H9 (cell line): ENCODE measurements around the gene CDCP1. TPM values are rescaled to one million over a fixed set of nuclear protein-coding genes. Genes with fewer than 3 reads are reported as not detected.

Experiments
- DNase-seq: peaks from one replicate; pipeline ENCODE4 v3.0.0-alpha.2; 2017
- H2AFZ ChIP-seq: one replicate; pipeline ENCODE4 v1.6.1; 2013; ENCODE audit warnings: mild to moderate bottlenecking, low read length, control low read depth, moderate library complexity
- H2AK5ac ChIP-seq: 2 replicates; pipeline ENCODE4 v1.6.1; 2013; ENCODE audit warnings: low read length, control low read depth, mixed read lengths; ENCODE audit not compliant: insufficient read length
- H2BK120ac ChIP-seq: one replicate; pipeline ENCODE4 v1.6.1; 2013; ENCODE audit warnings: low read depth, mild to moderate bottlenecking, low read length, control low read depth, inconsistent platforms; ENCODE audit not compliant: poor library complexity, severe bottlenecking
- H2BK12ac ChIP-seq: 2 replicates; pipeline ENCODE4 v1.6.1; 2013; ENCODE audit warnings: low read length, control low read depth, mixed read lengths, low read depth; ENCODE audit not compliant: insufficient read length
- H2BK15ac ChIP-seq: 2 replicates; pipeline ENCODE4 v1.6.1; 2013; ENCODE audit warnings: low read depth, low read length, control low read depth
- H2BK20ac ChIP-seq: one replicate; pipeline ENCODE4 v1.6.1; 2013; ENCODE audit warnings: low read depth, mild to moderate bottlenecking, low read length, control low read depth, inconsistent platforms; ENCODE audit not compliant: poor library complexity, severe bottlenecking
- H2BK5ac ChIP-seq: 2 replicates; pipeline ENCODE4 v1.6.1; 2013; ENCODE audit warnings: low read length, control low read depth, mixed read lengths; ENCODE audit not compliant: insufficient read length
- H3K14ac ChIP-seq: 2 replicates; pipeline ENCODE4 v1.6.1; 2013; ENCODE audit warnings: low read length, control low read depth; ENCODE audit not compliant: insufficient read depth
- H3K18ac ChIP-seq: 2 replicates; pipeline ENCODE4 v1.6.1; 2013; ENCODE audit warnings: low read depth, mild to moderate bottlenecking, mixed read lengths, low read length, control low read depth; ENCODE audit not compliant: insufficient read length
- H3K23ac ChIP-seq: 2 replicates; pipeline ENCODE4 v1.6.1; 2013; ENCODE audit warnings: low read length, control low read depth, mixed read lengths, low read depth; ENCODE audit not compliant: insufficient read length
- H3K23me2 ChIP-seq: 2 replicates; pipeline ENCODE4 v1.6.1; 2013; ENCODE audit warnings: low read depth, mild to moderate bottlenecking, mixed read lengths, low read length, control low read depth; ENCODE audit not compliant: insufficient read length, poor library complexity, severe bottlenecking
- H3K27ac ChIP-seq: 2 replicates; pipeline ENCODE4 v1.5.1; 2013; ENCODE audit warnings: low read length, control low read depth, mixed read lengths, low read depth; ENCODE audit not compliant: insufficient read length
- H3K27me3 ChIP-seq: 2 replicates; pipeline ENCODE4 v1.6.1; 2013; ENCODE audit warnings: low read length, control low read depth, inconsistent platforms; ENCODE audit not compliant: insufficient read depth
- H3K4ac ChIP-seq: 2 replicates; pipeline ENCODE4 v1.6.1; 2013; ENCODE audit warnings: low read depth, mild to moderate bottlenecking, control low read depth, inconsistent platforms, low read length, moderate library complexity
- H3K4me1 ChIP-seq: 2 replicates; pipeline ENCODE4 v1.6.1; 2013; ENCODE audit warnings: low read length, control low read depth, inconsistent platforms; ENCODE audit not compliant: insufficient read depth
- H3K4me2 ChIP-seq: 2 replicates; pipeline ENCODE4 v1.6.1; 2013; ENCODE audit warnings: low read length, control low read depth, mixed read lengths; ENCODE audit not compliant: insufficient read length, insufficient read depth
- H3K56ac ChIP-seq: 2 replicates; pipeline ENCODE4 v1.6.1; 2013; ENCODE audit warnings: low read depth, mild to moderate bottlenecking, mixed read lengths, low read length, control low read depth; ENCODE audit not compliant: insufficient read length
- H3K79me1 ChIP-seq: 2 replicates; pipeline ENCODE4 v1.6.1; 2013; ENCODE audit warnings: low read depth, mild to moderate bottlenecking, moderate library complexity, low read length, control low read depth, inconsistent platforms; ENCODE audit not compliant: insufficient read depth, poor library complexity, severe bottlenecking
- H3K79me2 ChIP-seq: 2 replicates; pipeline ENCODE4 v1.6.1; 2013; ENCODE audit warnings: low read length, control low read depth, inconsistent platforms; ENCODE audit not compliant: insufficient read depth
- H3K9ac ChIP-seq: 2 replicates; pipeline ENCODE4 v1.6.1; 2013; ENCODE audit warnings: low read length, control low read depth, mixed read lengths; ENCODE audit not compliant: insufficient read length; ENCODE audit errors: extremely low read depth
- H3K9me3 ChIP-seq: one replicate; pipeline ENCODE4 v1.6.1; 2013; ENCODE audit warnings: low read depth, low read length, inconsistent platforms; ENCODE audit not compliant: control insufficient read depth
- H3T11ph ChIP-seq: one replicate; pipeline ENCODE4 v1.6.1; 2013; ENCODE audit warnings: mild to moderate bottlenecking, low read length, control low read depth, inconsistent platforms
- H4K20me1 ChIP-seq: one replicate; pipeline ENCODE4 v1.6.1; 2013; ENCODE audit not compliant: control insufficient read depth, insufficient read length, insufficient read depth
- H4K5ac ChIP-seq: 2 replicates; pipeline ENCODE4 v1.6.1; 2013; ENCODE audit warnings: low read depth, mild to moderate bottlenecking, mixed read lengths, low read length, control low read depth; ENCODE audit not compliant: insufficient read length
- H4K8ac ChIP-seq: replicated peaks from 2 replicates; pipeline ENCODE4 v1.6.1; 2013; ENCODE audit warnings: low read length, control low read depth, mixed read lengths, low read depth; ENCODE audit not compliant: insufficient read length
- H4K91ac ChIP-seq: 2 replicates; pipeline ENCODE4 v1.6.1; 2013; ENCODE audit warnings: low read depth, mild to moderate bottlenecking, moderate library complexity, mixed read lengths, low read length, control low read depth; ENCODE audit not compliant: insufficient read length
- H3K27ac Mint-ChIP-seq, 3 experiments: 2 replicates in 2 of 3; 3 replicates in 1 of 3; pipeline ENCODE4 v1.8.0; 2020 to 2021; ENCODE audit warnings: mixed read lengths in 3 of 3, mild to moderate bottlenecking in 1 of 3, moderate library complexity in 1 of 3
- H3K27me3 Mint-ChIP-seq: 2 replicates; pipeline ENCODE4 v1.8.0; 2021; ENCODE audit warnings: low read depth, mild to moderate bottlenecking, moderate library complexity, mixed read lengths
- H3K36me3 Mint-ChIP-seq, 3 experiments: 2 replicates in 2 of 3; 3 replicates in 1 of 3; pipeline ENCODE4 v1.8.0; 2020 to 2021; ENCODE audit warnings: low read depth in 3 of 3, mixed read lengths in 3 of 3; ENCODE audit not compliant: insufficient read depth in 1 of 3
- H3K4me1 Mint-ChIP-seq, 2 experiments: 2 replicates each; pipeline ENCODE4 v1.8.0; 2020; ENCODE audit warnings: mixed read lengths in 2 of 2
- H3K4me3 Mint-ChIP-seq, 2 experiments: 2 replicates in 1 of 2; 3 replicates in 1 of 2; pipeline ENCODE4 v1.8.0; 2020 to 2021; ENCODE audit warnings: mild to moderate bottlenecking in 2 of 2, mixed read lengths in 2 of 2, moderate library complexity in 1 of 2
- H3K9me3 Mint-ChIP-seq, 2 experiments: 2 replicates in 1 of 2; 3 replicates in 1 of 2; pipeline ENCODE4 v1.8.0; 2020; ENCODE audit warnings: mild to moderate bottlenecking in 2 of 2, mixed read lengths in 2 of 2, moderate library complexity in 1 of 2
- WGBS: extraction: QIAGEN DNeasy Blood & Tissue Kit; methylation state at CpG from one replicate; pipeline ENCODE4 v1.1.7; 2013; ENCODE audit warnings: missing lambda C conversion rate, low lambda C conversion rate, mixed read lengths; ENCODE audit not compliant: insufficient read length; ENCODE audit errors: extremely low coverage; 5-methylcytosine and 5-hydroxymethylcytosine counted together
- total RNA-seq: library from RNA; stranded (reverse); gene quantifications from 2 replicates; pipeline ENCODE4 v1.2.1, GENCODE V29; 2021
- TF ChIP-seq, protein P1 (sequence below): fragments of 200-600 bp; sonication (generic); conservative IDR thresholded peaks from 3 replicates; pipeline ENCODE4 v1.8.0; 2021; ENCODE audit warnings: antibody characterized with exemption, mild to moderate bottlenecking

Gene CDCP1
- total RNA-seq, 1 experiment from 2014 or later, result 12.9 TPM

DNA sequence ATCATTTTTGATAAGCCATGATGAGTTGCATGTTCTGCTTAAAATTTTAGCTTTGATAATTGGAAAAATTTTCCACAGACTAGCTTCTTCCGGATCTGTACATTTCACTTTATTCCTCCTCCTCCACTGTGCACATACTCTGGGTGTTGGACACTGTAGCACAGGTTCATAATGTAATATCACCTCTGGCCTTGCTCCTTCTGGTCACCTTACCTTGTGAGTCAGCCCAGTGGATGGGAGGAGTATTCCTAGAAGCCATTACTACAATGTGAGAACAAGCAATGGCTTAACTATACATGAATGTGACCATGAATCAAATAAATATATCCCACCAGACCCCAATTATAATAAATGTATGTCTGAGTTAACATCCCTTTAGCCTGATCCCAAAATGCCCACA lies 6.1 kb upstream of the CDCP1 start:
- Histone ChIP-seq H3K4me2 (no peak overlapping the region), H3K9ac (no peak overlapping the region), H3T11ph (no peak overlapping the region), H2BK120ac (no peak overlapping the region), H3K14ac (no peak overlapping the region), H2BK5ac (no peak overlapping the region), H4K91ac (no peak overlapping the region), H4K8ac (no peak overlapping the region), H3K23ac (no peak overlapping the region), H4K20me1 (no peaks in the 10 kb centered on the region), H4K5ac (no peak overlapping the region), H3K9me3 (no peaks in the 10 kb centered on the region), H2BK20ac (no peak overlapping the region), H3K23me2 (no peaks in the 10 kb centered on the region), H3K4ac (no peak overlapping the region), H3K27ac (no peak overlapping the region), H3K18ac (no peak overlapping the region), H2BK12ac (no peak overlapping the region), H3K4me1 (no peaks in the 10 kb centered on the region), H2BK15ac (no peak overlapping the region), H3K79me1 (no peaks in the 10 kb centered on the region), H2AFZ (no peak overlapping the region), H3K79me2 (no peaks in the 10 kb centered on the region), H3K27me3 (peaks cover under 1% of the 10 kb centered on the region; the same call in 1 of the 2 replicates), H2AK5ac (no peak overlapping the region), H3K56ac (no peak overlapping the region)
- no peak overlapping the region for H3K27ac Mint-ChIP-seq
- WGBS, result no CpG with 5 or more reads among the region's 1 CpG
- peaks cover 3 to 5% of the 10 kb centered on the region in 2 experiments for H3K4me1 Mint-ChIP-seq
- H3K4me3 Mint-ChIP-seq, result no peak overlapping the region
- TF ChIP-seq, protein P1, sequence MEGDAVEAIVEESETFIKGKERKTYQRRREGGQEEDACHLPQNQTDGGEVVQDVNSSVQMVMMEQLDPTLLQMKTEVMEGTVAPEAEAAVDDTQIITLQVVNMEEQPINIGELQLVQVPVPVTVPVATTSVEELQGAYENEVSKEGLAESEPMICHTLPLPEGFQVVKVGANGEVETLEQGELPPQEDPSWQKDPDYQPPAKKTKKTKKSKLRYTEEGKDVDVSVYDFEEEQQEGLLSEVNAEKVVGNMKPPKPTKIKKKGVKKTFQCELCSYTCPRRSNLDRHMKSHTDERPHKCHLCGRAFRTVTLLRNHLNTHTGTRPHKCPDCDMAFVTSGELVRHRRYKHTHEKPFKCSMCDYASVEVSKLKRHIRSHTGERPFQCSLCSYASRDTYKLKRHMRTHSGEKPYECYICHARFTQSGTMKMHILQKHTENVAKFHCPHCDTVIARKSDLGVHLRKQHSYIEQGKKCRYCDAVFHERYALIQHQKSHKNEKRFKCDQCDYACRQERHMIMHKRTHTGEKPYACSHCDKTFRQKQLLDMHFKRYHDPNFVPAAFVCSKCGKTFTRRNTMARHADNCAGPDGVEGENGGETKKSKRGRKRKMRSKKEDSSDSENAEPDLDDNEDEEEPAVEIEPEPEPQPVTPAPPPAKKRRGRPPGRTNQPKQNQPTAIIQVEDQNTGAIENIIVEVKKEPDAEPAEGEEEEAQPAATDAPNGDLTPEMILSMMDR, result no peak
- DNase-seq, result no peak
- peaks cover 6 to 11% of the 10 kb centered on the region in 2 experiments; a peak in 3 of 5 replicates for H3K9me3 Mint-ChIP-seq
- peaks cover 0 to 6% (median 6%) of the 10 kb centered on the region in 3 experiments; a peak in 4 of 7 replicates for H3K36me3 Mint-ChIP-seq
- peaks cover 30% of the 10 kb centered on the region for H3K27me3 Mint-ChIP-seq
